CD4-positive, alpha-beta memory T cell (primary cell): ENCODE results near the gene CELF2. TPM values are rescaled to one million over a fixed set of nuclear protein-coding genes. Genes with fewer than 3 reads are reported as not detected.

ENCODE experiments used
- CTCF ChIA-PET: fragments of 350-600 bp; sonication (Branson Sonifier 250); formaldehyde crosslinking; loops from one replicate; lab custom pipeline; 2021; ENCODE audit warnings: inconsistent platforms; ENCODE audit not compliant: partially characterized antibody; lab: Charles Lee
- POLR2A ChIA-PET: fragments of 350-600 bp; sonication (Branson Sonifier 250); formaldehyde crosslinking; loops from one replicate; lab custom pipeline; 2021; ENCODE audit not compliant: partially characterized antibody; lab: Charles Lee
- DNase-seq, 5 donors: peaks; one replicate each; pipeline versions ENCODE4 v3.0.0 to v3.0.0-alpha.2; 2020 to 2022; ENCODE audit warnings: mixed read lengths in 1 of 5
- H3K27ac ChIP-seq: one replicate; pipeline ENCODE4 v1.7.0; 2013; ENCODE audit warnings: low read depth, low read length
- H3K27me3 ChIP-seq: 2 replicates; pipeline ENCODE4 v1.7.0; 2013; ENCODE audit warnings: mild to moderate bottlenecking, low read length, moderate library complexity; ENCODE audit not compliant: insufficient read depth
- H3K36me3 ChIP-seq: 2 replicates; pipeline ENCODE4 v1.7.0; 2013; ENCODE audit warnings: mild to moderate bottlenecking, low read length, moderate library complexity; ENCODE audit not compliant: insufficient read depth
- H3K4me1 ChIP-seq: 2 replicates; pipeline ENCODE4 v1.7.0; 2013; ENCODE audit warnings: mild to moderate bottlenecking, low read length, moderate library complexity; ENCODE audit not compliant: insufficient read depth
- H3K4me3 ChIP-seq, 2 donors: one replicate each; pipeline ENCODE4 v1.7.0; 2013; ENCODE audit warnings: low read length in 2 of 2, mild to moderate bottlenecking in 1 of 2
- H3K9me3 ChIP-seq, 2 donors: one replicate each; pipeline ENCODE4 v1.7.0; 2013; ENCODE audit warnings: low read length in 2 of 2, control low read depth in 1 of 2; ENCODE audit not compliant: control insufficient read depth in 1 of 2
- H3K27ac Mint-ChIP-seq, 7 donors: one replicate each; pipeline ENCODE4 v1.8.0; 2020 to 2021; ENCODE audit warnings: mixed read lengths in 7 of 7, mild to moderate bottlenecking in 6 of 7, inconsistent platforms in 3 of 7, moderate library complexity in 3 of 7
- H3K27me3 Mint-ChIP-seq, 2 donors: one replicate each; pipeline ENCODE4 v1.8.0; 2020 to 2021; ENCODE audit warnings: mixed read lengths in 2 of 2
- H3K36me3 Mint-ChIP-seq, 2 donors: one replicate each; pipeline ENCODE4 v1.8.0; 2020 to 2021; ENCODE audit warnings: mixed read lengths in 2 of 2, inconsistent platforms in 1 of 2, mild to moderate bottlenecking in 1 of 2
- H3K4me1 Mint-ChIP-seq, 4 donors: one replicate each; pipeline ENCODE4 v1.8.0; 2020 to 2021; ENCODE audit warnings: mixed read lengths in 4 of 4, mild to moderate bottlenecking in 1 of 4
- H3K4me3 Mint-ChIP-seq, 8 donors: one replicate each; pipeline ENCODE4 v1.8.0; 2020 to 2021; ENCODE audit warnings: mixed read lengths in 8 of 8, mild to moderate bottlenecking in 7 of 8, moderate library complexity in 6 of 8, inconsistent platforms in 3 of 8
- H3K9me3 Mint-ChIP-seq, 8 donors: one replicate each; pipeline ENCODE4 v1.8.0; 2020 to 2021; ENCODE audit warnings: mixed read lengths in 8 of 8, mild to moderate bottlenecking in 5 of 8, inconsistent platforms in 3 of 8, moderate library complexity in 1 of 8
- intact Hi-C: fragments of 100-400 bp; cut with micrococcal nuclease; formaldehyde crosslinking; loops from one replicate; pipeline ENCODE4 v1.15.1; 2023
- polyA plus RNA-seq, 2 donors: library from polyadenylated mRNA; unstranded; fragments of 300-500 nt; fragmentation: Illumina TruSeq; gene quantifications; one replicate each; pipeline ENCODE4 v1.2.3, GENCODE V29; 2021
- total RNA-seq, 2 experiments: library from RNA; stranded (reverse); gene quantifications; one replicate each; pipeline ENCODE4 v1.2.3, GENCODE V29; 2021

The CELF2 gene
- total and polyA plus RNA-seq, 4 experiments from 2014 or later: 122 to 180 (median 167) TPM

GRCh38 chr10:11003679-11004078 lies 14.0 kb upstream of the CELF2 start:
- H3K4me3 ChIP-seq: no peak overlapping the region

GRCh38 chr10:11004144-11005077 lies 13.3 kb upstream of the CELF2 start:
- Histone ChIP-seq H3K4me3 (no peak overlapping the region), H3K27ac (no peak overlapping the region), H3K9me3 (no peaks in the 10 kb centered on the region), H3K4me1 (no peaks in the 10 kb centered on the region), H3K27me3 (peaks cover 15% of the 10 kb centered on the region), H3K36me3 (no peaks in the 10 kb centered on the region)
- no peak for DNase-seq
- Mint-ChIP-seq H3K27ac (no peak overlapping the region), H3K27me3 (peaks cover 28 to 29% of the 10 kb centered on the region in 2 donors), H3K36me3 (no peaks in the 10 kb centered on the region), H3K4me1 (peaks cover 0 to 12% (median 9%) of the 10 kb centered on the region in 4 donors), H3K4me3 (no peak overlapping the region), H3K9me3 (peaks cover 0 to 2% (median 0%) of the 10 kb centered on the region in 8 donors)
- ChIA-PET CTCF (interaction anchor here (1.5 kb wide), 1 partner anchor 10 kb away, joined by 3 read pairs; no protein-coding TSS in a partner anchor), POLR2A (no interaction called here)
- intact Hi-C loops: no loop called here

More at GRCh38 chr10:11003679-11004078, 14.0 kb upstream of the CELF2 start:
- Mint-ChIP-seq H3K27ac (no peak overlapping the region), H3K27me3 (peaks cover 22 to 25% of the 10 kb centered on the region in 2 donors), H3K36me3 (no peaks in the 10 kb centered on the region), H3K4me3 (no peak overlapping the region), H3K9me3 (peaks cover 0 to 2% (median 0%) of the 10 kb centered on the region in 8 donors), H3K4me1 (peaks cover 0 to 6% (median 5%) of the 10 kb centered on the region in 4 donors)
- Histone ChIP-seq H3K36me3 (no peaks in the 10 kb centered on the region), H3K4me1 (no peaks in the 10 kb centered on the region), H3K27ac (no peak overlapping the region), H3K9me3 (no peaks in the 10 kb centered on the region), H3K27me3 (peaks cover 10% of the 10 kb centered on the region)
- intact Hi-C loops: no loop called here
- ChIA-PET POLR2A (no interaction called here), CTCF (interaction anchor here (1.5 kb wide), 1 partner anchor 10 kb away, joined by 3 read pairs; no protein-coding TSS in a partner anchor)
- DNase-seq: no peak

GRCh38 chr10:11005725-11006427 lies 11.8 kb upstream of the CELF2 start:
- POLR2A ChIA-PET: no interaction called here
- Histone ChIP-seq H3K27me3 (peaks cover 23% of the 10 kb centered on the region), H3K9me3 (no peaks in the 10 kb centered on the region), H3K4me1 (no peaks in the 10 kb centered on the region), H3K4me3 (no peak overlapping the region), H3K27ac (no peak overlapping the region), H3K36me3 (no peaks in the 10 kb centered on the region)
- intact Hi-C loops: no loop called here
- peaks cover 0 to 2% (median 0%) of the 10 kb centered on the region in 8 donors for H3K9me3 Mint-ChIP-seq
- H3K4me1 Mint-ChIP-seq: peaks cover 0 to 14% (median 11%) of the 10 kb centered on the region in 4 donors
- H3K36me3 Mint-ChIP-seq: no peaks in the 10 kb centered on the region
- H3K4me3 Mint-ChIP-seq: no peak overlapping the region
- H3K27ac Mint-ChIP-seq: no peak overlapping the region
- peaks cover 38 to 40% of the 10 kb centered on the region in 2 donors for H3K27me3 Mint-ChIP-seq
- CTCF ChIA-PET: no interaction called here
- DNase-seq: no peak

- Histone ChIP-seq H3K27ac (no peak overlapping the region), H3K36me3 (no peaks in the 10 kb centered on the region), H3K4me1 (no peaks in the 10 kb centered on the region), H3K27me3 (peaks cover 23% of the 10 kb centered on the region), H3K9me3 (no peaks in the 10 kb centered on the region), H3K4me3 (no peak overlapping the region)
- no peaks in the 10 kb centered on the region for H3K36me3 Mint-ChIP-seq
- intact Hi-C loops: no loop called here
- H3K27ac Mint-ChIP-seq: no peak overlapping the region
- POLR2A ChIA-PET: no interaction called here
- H3K27me3 Mint-ChIP-seq: peaks cover 42 to 43% of the 10 kb centered on the region in 2 donors
- no peak for DNase-seq
- CTCF ChIA-PET: no interaction called here
- peaks cover 0 to 14% (median 11%) of the 10 kb centered on the region in 4 donors for H3K4me1 Mint-ChIP-seq
- no peak overlapping the region for H3K4me3 Mint-ChIP-seq
- peaks cover 0 to 2% (median 0%) of the 10 kb centered on the region in 8 donors for H3K9me3 Mint-ChIP-seq
Observed at GRCh38 chr10:11006428-11006825, 11.2 kb upstream of the CELF2 start.

GRCh38 chr10:11007476-11008020 lies 10.1 kb upstream of the CELF2 start:
- no peak for DNase-seq
- Histone ChIP-seq H3K36me3 (no peaks in the 10 kb centered on the region), H3K4me1 (no peaks in the 10 kb centered on the region), H3K27ac (no peak overlapping the region), H3K27me3 (peaks cover 23% of the 10 kb centered on the region), H3K4me3 (no peak overlapping the region), H3K9me3 (no peaks in the 10 kb centered on the region)
- intact Hi-C loops: no loop called here
- Mint-ChIP-seq H3K4me3 (no peak overlapping the region), H3K27me3 (peaks cover 43 to 48% of the 10 kb centered on the region in 2 donors), H3K9me3 (peaks cover 0 to 2% (median 0%) of the 10 kb centered on the region in 8 donors), H3K4me1 (peaks cover 0 to 14% (median 11%) of the 10 kb centered on the region in 4 donors), H3K36me3 (no peaks in the 10 kb centered on the region), H3K27ac (no peak overlapping the region)
- CTCF ChIA-PET: no interaction called here
- POLR2A ChIA-PET: interaction anchor here (0.6 kb wide), 1 partner anchor 220 kb away, joined by 3 read pairs; no protein-coding TSS in a partner anchor

GRCh38 chr10:11009471-11010308 lies 8.0 kb upstream of the CELF2 start:
- Histone ChIP-seq H3K27me3 (peaks cover 29% of the 10 kb centered on the region), H3K27ac (no peak overlapping the region), H3K9me3 (no peaks in the 10 kb centered on the region), H3K4me1 (no peaks in the 10 kb centered on the region), H3K4me3 (no peak overlapping the region), H3K36me3 (no peaks in the 10 kb centered on the region)
- ChIA-PET POLR2A (interaction anchor here (1.0 kb wide), 1 partner anchor 251 kb away, joined by 3 read pairs; no protein-coding TSS in a partner anchor), CTCF (no interaction called here)
- H3K4me3 Mint-ChIP-seq: peak overlapping the region in 4 of 8 donors; percentile 11 to 42 (median 26)
- DNase-seq: peak in 3 of 5 donors; percentile 15 to 40 (median 21)
- intact Hi-C loops: loop anchor here (10.0 kb wide), 1 partner anchor 95 kb away; no protein-coding TSS in a partner anchor
- H3K4me1 Mint-ChIP-seq: peaks cover 0 to 14% (median 11%) of the 10 kb centered on the region in 4 donors
- peaks cover 0 to 2% (median 0%) of the 10 kb centered on the region in 8 donors for H3K9me3 Mint-ChIP-seq
- peaks cover 56 to 64% of the 10 kb centered on the region in 2 donors for H3K27me3 Mint-ChIP-seq
- H3K36me3 Mint-ChIP-seq: no peaks in the 10 kb centered on the region
- no peak overlapping the region for H3K27ac Mint-ChIP-seq
